Cardiac muscle cell (in vitro differentiated cells and primary cell): ENCODE data around the gene LCP1. TPM values are rescaled to one million over a fixed set of nuclear protein-coding genes. Genes with fewer than 3 reads are reported as not detected.

Experiments
- DNase-seq, 2 donors: peaks; one replicate each; pipeline versions ENCODE4 v3.0.0 to v3.0.0-alpha.2; 2010 to 2017; ENCODE audit warnings: low read depth in 1 of 2, low spot score in 1 of 2
- H3K27ac ChIP-seq: fragments of 200-600 bp; sonication (generic); 2 replicates; pipeline ENCODE4 v1.5.1; 2016
- H3K27me3 ChIP-seq: fragments of 200-600 bp; sonication (generic); 2 replicates; pipeline ENCODE4 v1.6.0; 2016; ENCODE audit warnings: control low read depth
- H3K36me3 ChIP-seq: fragments of 200-600 bp; sonication (generic); 2 replicates; pipeline ENCODE4 v1.5.1; 2016; ENCODE audit warnings: control low read depth
- H3K4me1 ChIP-seq: fragments of 200-600 bp; sonication (generic); 2 replicates; pipeline ENCODE4 v1.8.1; 2017; ENCODE audit warnings: low read depth, mild to moderate bottlenecking, mixed run types
- H3K4me3 ChIP-seq: fragments of 200-600 bp; sonication (generic); 2 replicates; pipeline ENCODE4 v1.5.1; 2016; ENCODE audit warnings: mild to moderate bottlenecking
- H3K9me3 ChIP-seq: fragments of 200-600 bp; sonication (generic); 2 replicates; pipeline ENCODE4 v1.5.1; 2017; ENCODE audit warnings: low read depth, mild to moderate bottlenecking, control low read depth
- polyA plus RNA-seq: library from polyadenylated mRNA; unstranded; fragments of >200 nt; fragmentation: Nextera tagmentation; extraction: Ambion mirVana; gene quantifications from 2 replicates; pipeline ENCODE4 v1.2.1, GENCODE V29; 2016
- total RNA-seq: library from RNA; depleted of rRNA; stranded (reverse); fragments of >200 nt; gene quantifications from 2 replicates; pipeline ENCODE4 v1.2.3, GENCODE V29; 2016
- TF ChIP-seq, protein P1 (sequence below): IDR thresholded peaks from 2 replicates; pipeline ENCODE4 v1.5.1; 2012; ENCODE audit warnings: low read depth, mild to moderate bottlenecking, low read length

Gene LCP1
- total and polyA plus RNA-seq, 2 experiments from 2014 or later, result 2.0 to 4.8 TPM

DNA sequence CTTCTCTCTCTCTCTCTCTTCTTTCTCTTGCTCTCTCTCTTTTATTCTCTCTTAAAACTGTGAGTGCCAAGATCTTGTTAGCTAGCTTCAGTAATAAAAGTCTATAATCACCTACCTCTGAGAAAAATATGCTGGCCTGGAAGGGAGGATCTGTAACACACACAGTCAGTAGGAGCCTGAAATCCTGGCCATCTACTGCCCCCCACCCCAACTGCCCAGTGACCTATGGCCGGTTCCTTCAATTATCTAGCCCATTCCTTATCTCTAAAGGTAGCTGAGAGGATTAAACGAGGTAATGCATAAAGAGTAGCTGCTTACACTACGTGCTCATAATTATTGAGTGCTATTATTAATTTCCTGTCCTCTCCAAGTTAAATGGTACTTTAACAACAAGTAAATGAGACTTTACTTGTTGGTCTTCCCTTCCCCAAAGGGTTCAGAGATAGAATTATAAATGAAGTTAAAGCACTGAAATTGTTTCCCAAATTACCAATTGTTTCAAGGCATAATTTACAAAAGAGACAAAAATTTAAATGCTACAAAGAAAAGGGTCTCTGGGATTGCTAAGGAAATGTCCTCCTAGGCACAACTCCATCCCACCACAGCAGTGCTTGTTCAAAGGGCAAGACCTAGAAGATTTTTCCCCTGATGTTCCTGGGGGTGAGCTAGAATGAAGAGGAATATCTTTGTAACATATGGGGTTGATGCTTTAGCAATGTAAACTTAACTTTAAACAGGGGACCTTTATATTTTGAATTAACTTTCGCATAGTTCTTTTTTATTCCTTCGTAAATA, 1.8 kb downstream of the LCP1 start:
- no peak overlapping the region for H3K4me3 ChIP-seq
- H3K27ac ChIP-seq, result no peak overlapping the region
- no peaks in the 10 kb centered on the region for H3K36me3 ChIP-seq
- H3K4me1 ChIP-seq, result peaks cover 14% of the 10 kb centered on the region
- H3K27me3 ChIP-seq, result no peaks in the 10 kb centered on the region
- DNase-seq, result no peak
- H3K9me3 ChIP-seq, result no peaks in the 10 kb centered on the region
- TF ChIP-seq, protein P1, sequence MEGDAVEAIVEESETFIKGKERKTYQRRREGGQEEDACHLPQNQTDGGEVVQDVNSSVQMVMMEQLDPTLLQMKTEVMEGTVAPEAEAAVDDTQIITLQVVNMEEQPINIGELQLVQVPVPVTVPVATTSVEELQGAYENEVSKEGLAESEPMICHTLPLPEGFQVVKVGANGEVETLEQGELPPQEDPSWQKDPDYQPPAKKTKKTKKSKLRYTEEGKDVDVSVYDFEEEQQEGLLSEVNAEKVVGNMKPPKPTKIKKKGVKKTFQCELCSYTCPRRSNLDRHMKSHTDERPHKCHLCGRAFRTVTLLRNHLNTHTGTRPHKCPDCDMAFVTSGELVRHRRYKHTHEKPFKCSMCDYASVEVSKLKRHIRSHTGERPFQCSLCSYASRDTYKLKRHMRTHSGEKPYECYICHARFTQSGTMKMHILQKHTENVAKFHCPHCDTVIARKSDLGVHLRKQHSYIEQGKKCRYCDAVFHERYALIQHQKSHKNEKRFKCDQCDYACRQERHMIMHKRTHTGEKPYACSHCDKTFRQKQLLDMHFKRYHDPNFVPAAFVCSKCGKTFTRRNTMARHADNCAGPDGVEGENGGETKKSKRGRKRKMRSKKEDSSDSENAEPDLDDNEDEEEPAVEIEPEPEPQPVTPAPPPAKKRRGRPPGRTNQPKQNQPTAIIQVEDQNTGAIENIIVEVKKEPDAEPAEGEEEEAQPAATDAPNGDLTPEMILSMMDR, result no peak

DNA sequence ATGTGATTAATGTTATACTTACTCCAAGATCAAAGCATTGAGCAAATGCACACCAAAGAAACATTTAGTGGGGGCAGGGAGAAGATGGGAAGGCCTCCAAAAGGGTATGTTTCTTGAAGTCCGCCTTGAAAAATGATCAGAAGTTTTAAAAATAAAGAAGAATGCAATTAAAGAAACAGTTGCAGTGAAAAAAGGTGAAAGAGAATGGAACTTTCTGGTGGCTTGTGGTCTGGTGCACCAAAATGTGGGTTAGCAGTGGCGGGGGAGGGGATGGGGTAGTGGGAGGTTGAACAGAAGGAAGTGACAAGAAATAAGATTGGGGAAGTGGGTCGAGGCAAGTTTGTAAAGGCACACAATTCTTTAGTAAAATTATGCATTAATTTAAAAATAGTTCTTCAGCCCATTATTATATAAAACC, 2.5 kb downstream of the LCP1 start:
- Histone ChIP-seq H3K27ac (no peak overlapping the region), H3K4me1 (peaks cover 14% of the 10 kb centered on the region), H3K27me3 (no peaks in the 10 kb centered on the region), H3K9me3 (no peaks in the 10 kb centered on the region), H3K36me3 (no peaks in the 10 kb centered on the region), H3K4me3 (no peak overlapping the region)
- TF ChIP-seq, protein P1, result no peak
- DNase-seq, result no peak

DNA sequence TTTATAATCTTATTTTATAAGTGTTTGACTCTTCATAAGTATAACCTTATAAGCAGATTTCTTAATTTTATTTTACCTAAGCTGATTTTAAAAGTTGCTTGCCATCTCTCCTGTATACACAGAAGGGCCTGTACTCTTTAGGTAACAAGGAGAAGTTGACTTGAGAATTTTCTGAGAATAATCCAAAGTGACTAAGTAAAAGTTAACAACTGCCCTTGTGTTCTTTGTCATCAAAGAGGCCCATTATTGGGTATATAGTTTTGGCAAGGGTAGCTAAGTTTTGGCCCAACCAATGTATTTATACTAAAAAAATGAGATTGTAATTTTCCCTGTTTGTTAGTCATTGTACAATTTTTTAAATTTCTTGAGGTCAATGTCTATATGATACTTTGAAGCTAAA, 3.2 kb downstream of the LCP1 start:
- no peak for DNase-seq
- Histone ChIP-seq H3K9me3 (no peaks in the 10 kb centered on the region), H3K27me3 (no peaks in the 10 kb centered on the region), H3K27ac (no peak overlapping the region), H3K4me1 (peaks cover 14% of the 10 kb centered on the region), H3K36me3 (no peaks in the 10 kb centered on the region), H3K4me3 (no peak overlapping the region)
- TF ChIP-seq, protein P1, result no peak

DNA sequence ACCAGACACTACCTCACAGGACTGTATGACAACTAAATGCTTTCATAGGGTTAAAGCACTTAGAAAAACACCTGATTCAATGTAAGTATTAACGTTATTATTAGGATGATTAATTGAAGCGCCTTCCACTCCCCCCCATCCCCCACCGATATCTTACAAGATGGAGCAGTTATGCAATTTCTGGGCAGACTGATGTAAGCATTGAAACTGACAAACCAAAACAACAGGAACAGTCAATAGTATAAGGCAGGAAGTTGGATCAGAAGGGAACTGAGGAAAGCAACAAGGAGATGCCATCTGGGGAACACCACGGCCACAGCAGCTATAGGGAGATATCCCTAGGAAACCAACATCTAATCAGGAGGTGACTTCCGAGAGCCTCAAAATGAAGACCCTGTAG, 3.8 kb downstream of the LCP1 start:
- Histone ChIP-seq H3K27ac (no peak overlapping the region), H3K36me3 (no peaks in the 10 kb centered on the region), H3K4me1 (peaks cover 14% of the 10 kb centered on the region), H3K9me3 (no peaks in the 10 kb centered on the region), H3K4me3 (no peak overlapping the region), H3K27me3 (no peaks in the 10 kb centered on the region)
- peak in 1 of 2 donors; percentile 15 for DNase-seq
- TF ChIP-seq, protein P1, result no peak

DNA sequence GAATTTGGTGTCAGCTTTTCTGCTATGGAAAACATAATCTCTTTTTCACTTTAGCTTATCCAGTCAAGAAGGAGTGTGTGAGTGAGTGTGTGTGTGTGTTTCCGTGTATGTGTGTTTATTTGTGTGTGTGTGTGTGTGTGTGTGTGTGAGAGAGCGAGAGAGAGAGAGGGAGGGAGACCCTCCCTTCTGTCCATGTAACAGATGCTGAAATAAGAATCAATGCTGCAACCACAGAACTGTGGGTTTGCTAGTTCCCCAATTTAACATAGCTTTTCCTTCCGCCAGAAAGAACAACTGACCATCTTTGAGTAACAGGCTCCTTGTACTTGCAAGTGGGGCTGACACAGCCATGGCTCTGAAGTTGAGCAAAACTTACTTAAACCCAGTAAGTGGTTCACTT, 5.2 kb downstream of the LCP1 start:
- H3K36me3 ChIP-seq, result no peaks in the 10 kb centered on the region
- TF ChIP-seq, protein P1, result no peak
- H3K4me3 ChIP-seq, result no peak overlapping the region
- H3K9me3 ChIP-seq, result no peaks in the 10 kb centered on the region
- H3K4me1 ChIP-seq, result peaks cover 14% of the 10 kb centered on the region
- no peaks in the 10 kb centered on the region for H3K27me3 ChIP-seq
- no peak overlapping the region for H3K27ac ChIP-seq
- DNase-seq, result no peak
